G401 (cell line): ENCODE data around the gene TSNAXIP1. TPM values are rescaled to one million over a fixed set of nuclear protein-coding genes. Genes with fewer than 3 reads are reported as not detected.
"Not testable (repeated sequence)": the region's sequence is repeated elsewhere in the genome, so short reads cannot be mapped to it uniquely, and the experiment has no call there.

Experiments
- DNase-seq: peaks from one replicate; pipeline ENCODE4 v3.0.0-alpha.2; 2015; ENCODE audit warnings: low spot score
- in situ Hi-C: cut with HindIII; loops from 2 replicates; pipeline ENCODE4 v1.10.0; 2016; ENCODE audit warnings: low sequenced_read_pairs, mixed read lengths
- total RNA-seq: library from RNA; depleted of rRNA; stranded (reverse); fragments of >200 nt; shearing (Covaris generic); gene quantifications from 2 replicates; pipeline ENCODE4 v1.2.3, GENCODE V29; 2014

The TSNAXIP1 gene
- total RNA-seq, 1 experiment from 2014 or later, result 0.95 TPM

DNA sequence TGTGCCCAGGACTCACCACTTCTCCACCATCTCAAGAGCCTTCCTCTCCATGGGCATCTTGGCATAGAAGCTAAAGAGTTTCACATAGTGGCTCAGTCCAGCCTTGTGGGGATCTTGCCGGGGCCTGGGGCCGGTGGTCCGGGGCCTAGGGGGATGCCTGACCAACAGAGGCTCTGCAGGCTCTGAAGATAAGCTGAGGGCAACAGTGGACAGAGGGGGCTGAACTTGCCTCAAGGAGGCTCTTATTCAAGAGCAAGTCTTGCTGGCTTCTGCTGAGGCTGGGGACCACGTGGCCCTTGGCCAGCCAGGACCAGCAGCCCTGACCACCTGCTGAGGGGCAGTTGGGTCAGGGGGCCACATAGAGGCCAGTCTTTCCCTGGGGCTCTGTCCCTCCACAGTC, 22.0 kb downstream of the TSNAXIP1 start:
- in situ Hi-C loops, result no loop called here
- DNase-seq, result no peak

DNA sequence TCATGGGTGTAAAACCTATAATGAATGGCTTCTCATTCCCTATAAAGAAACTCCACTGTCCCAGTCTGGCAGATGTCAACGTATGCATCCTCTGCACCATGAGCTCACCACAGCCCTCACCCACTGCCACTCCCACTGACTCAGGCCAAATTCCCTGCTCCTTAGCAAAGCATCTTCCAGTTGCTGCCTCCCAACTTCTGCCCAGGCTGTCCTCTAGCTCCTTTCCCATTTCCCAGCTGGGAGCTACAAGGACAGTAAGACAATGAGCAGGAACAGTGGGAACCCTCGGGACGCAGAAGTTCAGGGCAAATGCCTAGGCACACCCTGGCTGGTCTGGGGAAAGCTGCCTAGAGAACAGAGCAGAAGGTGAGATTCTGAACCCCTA, 26.3 kb downstream of the TSNAXIP1 start:
- no peak for DNase-seq
- in situ Hi-C loops, result no loop called here

- peak; percentile 93 for DNase-seq
- in situ Hi-C loops, result no loop called here
Measured at GRCh38 chr16:67833415-67834241, 26.9 kb downstream of the TSNAXIP1 start.

DNA sequence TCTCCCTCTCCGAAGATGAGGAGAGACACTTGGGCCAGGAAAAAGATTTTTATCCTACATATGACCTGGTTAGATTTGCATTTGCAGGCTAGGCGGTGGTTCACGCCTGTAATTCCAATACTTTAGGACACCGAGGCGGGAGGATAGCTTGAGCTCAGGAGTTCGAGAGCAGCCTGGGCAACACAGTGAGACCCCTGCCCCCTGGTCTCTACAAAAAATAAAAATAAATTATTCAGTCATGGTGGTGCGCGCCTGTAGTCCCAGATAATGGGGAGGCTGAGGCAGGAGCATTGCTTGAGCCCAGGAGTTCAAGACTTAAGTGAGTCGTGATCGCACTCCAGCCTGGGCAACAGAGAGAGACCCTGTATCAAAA, 27.5 kb downstream of the TSNAXIP1 start:
- in situ Hi-C loops, result no loop called here
- no peak for DNase-seq

DNA sequence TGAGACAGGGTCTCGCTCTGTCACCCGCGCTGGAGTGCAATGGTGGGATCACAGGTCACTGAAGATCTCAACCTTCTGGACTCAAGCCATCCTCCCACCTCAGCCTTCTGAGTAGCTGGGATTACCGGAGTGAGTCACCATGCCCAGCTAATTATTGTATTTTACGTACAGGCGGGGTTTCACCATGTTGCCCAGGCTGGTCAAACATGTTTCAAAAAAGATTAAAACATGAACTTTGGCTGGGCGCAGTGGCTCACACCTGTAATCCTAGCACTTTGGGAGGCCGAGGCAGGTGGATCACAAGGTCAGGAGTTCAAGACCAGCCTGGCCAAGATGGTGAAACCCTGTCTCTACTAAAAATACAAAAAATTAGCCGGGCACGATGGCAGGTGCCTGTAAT, 30.5 kb downstream of the TSNAXIP1 start:
- DNase-seq, in situ Hi-C loops: not testable (repeated sequence)

- in situ Hi-C loops, result no loop called here
Measured at GRCh38 chr16:67837811-67838210, 31.1 kb downstream of the TSNAXIP1 start.

DNA sequence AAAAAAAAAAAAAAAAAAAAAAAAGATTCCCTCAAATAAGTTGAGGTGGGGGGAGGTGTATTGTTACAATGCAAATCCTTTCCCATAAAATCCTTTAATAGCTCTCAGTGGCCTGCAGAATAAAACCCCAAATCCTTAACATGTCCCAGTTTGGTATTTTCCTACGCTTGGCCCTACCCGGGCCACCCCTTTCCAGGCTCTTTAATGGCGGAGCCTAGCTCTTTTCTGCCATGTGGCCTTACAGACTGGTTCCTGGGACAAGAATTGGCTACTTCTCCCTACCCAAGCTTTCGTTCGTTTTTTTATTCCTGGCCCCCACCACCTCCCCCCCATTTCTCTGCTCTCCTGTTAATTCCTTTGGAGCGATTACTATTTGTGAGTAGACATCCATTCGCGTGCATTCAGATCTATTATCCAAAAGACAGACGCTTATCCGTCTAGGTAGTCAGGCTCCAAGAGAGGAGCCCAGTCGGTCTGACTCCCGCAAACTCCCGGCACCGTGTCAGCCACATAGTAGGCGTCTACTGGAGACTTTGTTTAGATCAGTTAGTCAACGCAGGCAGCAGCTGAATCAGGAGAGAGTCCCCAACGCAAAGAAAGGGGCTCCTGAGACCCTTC, 34.6 kb downstream of the TSNAXIP1 start:
- in situ Hi-C loops, result no loop called here
- no peak for DNase-seq

More at GRCh38 chr16:67837811-67838210, 31.1 kb downstream of the TSNAXIP1 start:
- no peak for DNase-seq

- in situ Hi-C loops, result no loop called here
- peak; percentile 94 for DNase-seq
Measured at GRCh38 chr16:67841816-67842508, 35.3 kb downstream of the TSNAXIP1 start, which contains the start of gene THAP11. Gene THAP11 (plus strand): TSS chr16:67842320. CDS start chr16:67842555, 235 bp downstream.

GRCh38 chr16:67842509-67843342, 36.0 kb downstream of the TSNAXIP1 start:
- in situ Hi-C loops, result no loop called here
- peak; percentile 60 for DNase-seq

DNA sequence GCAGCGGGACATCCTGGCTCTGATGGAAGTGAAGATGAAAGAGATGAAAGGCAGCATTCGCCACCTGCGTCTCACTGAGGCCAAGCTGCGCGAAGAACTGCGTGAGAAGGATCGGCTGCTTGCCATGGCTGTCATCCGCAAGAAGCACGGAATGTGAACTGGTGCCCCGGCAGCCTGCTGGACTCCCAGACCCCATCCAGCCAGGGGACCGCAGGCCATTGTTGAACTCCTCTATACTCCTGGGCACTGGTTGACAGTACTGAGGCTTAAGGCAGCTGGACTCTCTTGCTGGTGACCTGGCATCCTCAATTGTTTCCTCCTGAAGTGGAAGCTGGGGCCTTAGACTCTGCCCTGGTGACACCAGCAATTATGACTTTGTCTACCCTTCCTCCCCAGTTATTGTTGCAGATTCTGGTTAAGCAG, 36.7 kb downstream of the TSNAXIP1 start:
- no peak for DNase-seq
- in situ Hi-C loops, result no loop called here

- in situ Hi-C loops, result no loop called here
- DNase-seq, result no peak
Measured at GRCh38 chr16:67844497-67844896, 37.8 kb downstream of the TSNAXIP1 start.

GRCh38 chr16:67845291-67846062, 38.8 kb downstream of the TSNAXIP1 start:
- in situ Hi-C loops, result no loop called here
- no peak for DNase-seq

GRCh38 chr16:67846063-67846319, 39.3 kb downstream of the TSNAXIP1 start:
- in situ Hi-C loops, result no loop called here

GRCh38 chr16:67846320-67847063, 39.8 kb downstream of the TSNAXIP1 start, which contains the start of gene NUTF2:
Gene NUTF2 (plus strand): TSS chr16:67846933. CDS start chr16:67865131, 18,198 bp downstream.
- peak; percentile 92 for DNase-seq
- in situ Hi-C loops, result no loop called here

More at GRCh38 chr16:67846063-67846319, 39.3 kb downstream of the TSNAXIP1 start:
- no peak for DNase-seq

- no peak for DNase-seq
- in situ Hi-C loops, result no loop called here
Measured at GRCh38 chr16:67847064-67847861, 40.6 kb downstream of the TSNAXIP1 start, which contains the start of gene CENPT. Gene CENPT (minus strand): TSS chr16:67847693. CDS start chr16:67833859, 13,834 bp downstream.

- in situ Hi-C loops, result no loop called here
- no peak for DNase-seq
Measured at GRCh38 chr16:67848118-67848517, 41.4 kb downstream of the TSNAXIP1 start.

DNA sequence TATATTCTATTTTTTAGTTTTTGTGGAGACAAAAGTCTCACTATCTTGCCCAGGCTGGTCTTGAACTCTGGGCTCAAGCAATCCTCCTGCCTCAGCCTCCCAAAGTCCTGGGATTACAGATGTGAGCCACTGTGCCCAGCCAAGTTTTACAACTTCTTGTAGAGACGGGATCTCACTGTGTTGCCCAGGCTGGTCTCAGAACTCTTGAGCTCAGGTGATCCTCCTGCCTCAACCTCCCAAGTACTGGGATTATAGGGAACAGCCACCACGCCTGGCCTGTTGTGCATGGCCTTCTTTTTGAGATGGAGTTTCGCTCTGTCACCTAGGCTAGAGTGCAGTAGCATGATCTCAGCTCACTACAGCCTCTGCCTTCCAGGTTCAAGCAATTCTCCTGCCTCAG, 47.0 kb downstream of the TSNAXIP1 start:
- DNase-seq, result no peak
- in situ Hi-C loops, result no loop called here
